Measurements from ENCODE around the gene KIDINS220. TPM values are rescaled to one million over a fixed set of nuclear protein-coding genes. Genes with fewer than 3 reads are reported as not detected.

Gene KIDINS220
- 52.2 TPM for total RNA-seq

- peak; percentile 86 to 88 (median 87) for DNase-seq (ENCODE audit: low read depth in 2 of 3, low spot score in 2 of 3)
These were observed at the start of gene KIDINS220 for GRCh38 chr2:8836971-8837794. Gene KIDINS220, minus strand, starts transcription at chr2:8837613. Its CDS starts 10,520 bp downstream, at chr2:8827093.

GRCh38 chr2:8886876-8887275 lies 49.5 kb upstream of the KIDINS220 start:
- peak in 1 of 3 donors; percentile 44 for DNase-seq (ENCODE audit: low read depth in 2 of 3, low spot score in 2 of 3)

GRCh38 chr2:8886202-8886518 lies 48.7 kb upstream of the KIDINS220 start:
- DNase-seq (ENCODE audit: low read depth in 2 of 3, low spot score in 2 of 3) = no peak

- DNase-seq (ENCODE audit: low read depth in 2 of 3, low spot score in 2 of 3) = no peak
These were observed 48.2 kb upstream of the KIDINS220 start for GRCh38 chr2:8885449-8886201.

- DNase-seq (ENCODE audit: low read depth in 2 of 3, low spot score in 2 of 3) = no peak
These were observed 47.4 kb upstream of the KIDINS220 start for GRCh38 chr2:8884812-8885211.

- DNase-seq (ENCODE audit: low read depth in 2 of 3, low spot score in 2 of 3) = peak in 2 of 3 donors; percentile 13 to 37
These were observed 44.7 kb upstream of the KIDINS220 start for GRCh38 chr2:8882094-8882493.

- DNase-seq (ENCODE audit: low read depth in 2 of 3, low spot score in 2 of 3) = no peak
These were observed 40.5 kb upstream of the KIDINS220 start for GRCh38 chr2:8877894-8878293.

- no peak for DNase-seq (ENCODE audit: low read depth in 2 of 3, low spot score in 2 of 3)
These were observed 39.9 kb upstream of the KIDINS220 start for GRCh38 chr2:8877332-8877731.

- DNase-seq (ENCODE audit: low read depth in 2 of 3, low spot score in 2 of 3) = no peak
These were observed 39.2 kb upstream of the KIDINS220 start for GRCh38 chr2:8876628-8877027.

- peak in 2 of 3 donors; percentile 43 to 68 for DNase-seq (ENCODE audit: low read depth in 2 of 3, low spot score in 2 of 3)
These were observed 35.5 kb upstream of the KIDINS220 start for GRCh38 chr2:8872821-8873432.

GRCh38 chr2:8870441-8870840 lies 33.0 kb upstream of the KIDINS220 start:
- no peak for DNase-seq (ENCODE audit: low read depth in 2 of 3, low spot score in 2 of 3)

- no peak for DNase-seq (ENCODE audit: low read depth in 2 of 3, low spot score in 2 of 3)
These were observed 29.9 kb upstream of the KIDINS220 start for GRCh38 chr2:8867363-8867762.

GRCh38 chr2:8863331-8863953 lies 26.0 kb upstream of the KIDINS220 start:
- no peak for DNase-seq (ENCODE audit: low read depth in 2 of 3, low spot score in 2 of 3)

- no peak for DNase-seq (ENCODE audit: low read depth in 2 of 3, low spot score in 2 of 3)
These were observed 24.8 kb upstream of the KIDINS220 start for GRCh38 chr2:8862230-8862629.

- DNase-seq (ENCODE audit: low read depth in 2 of 3, low spot score in 2 of 3) = no peak
These were observed 24.4 kb upstream of the KIDINS220 start for GRCh38 chr2:8861797-8862196.

- no peak for DNase-seq (ENCODE audit: low read depth in 2 of 3, low spot score in 2 of 3)
These were observed 22.8 kb upstream of the KIDINS220 start for GRCh38 chr2:8860239-8860638.

- no peak for DNase-seq (ENCODE audit: low read depth in 2 of 3, low spot score in 2 of 3)
These were observed 21.5 kb upstream of the KIDINS220 start for GRCh38 chr2:8858910-8859309.

GRCh38 chr2:8858264-8858663 lies 20.9 kb upstream of the KIDINS220 start:
- DNase-seq (ENCODE audit: low read depth in 2 of 3, low spot score in 2 of 3) = no peak

GRCh38 chr2:8857709-8858108 lies 20.3 kb upstream of the KIDINS220 start:
- DNase-seq (ENCODE audit: low read depth in 2 of 3, low spot score in 2 of 3) = no peak

- DNase-seq (ENCODE audit: low read depth in 2 of 3, low spot score in 2 of 3) = no peak
These were observed 18.8 kb upstream of the KIDINS220 start for GRCh38 chr2:8856176-8856575.

GRCh38 chr2:8855010-8855409 lies 17.6 kb upstream of the KIDINS220 start:
- DNase-seq (ENCODE audit: low read depth in 2 of 3, low spot score in 2 of 3) = no peak

Measured in hematopoietic multipotent progenitor cell (in vitro differentiated cells).